H1 (cell line): ENCODE measurements around the gene SERINC5. TPM values are rescaled to one million over a fixed set of nuclear protein-coding genes. Genes with fewer than 3 reads are reported as not detected.

ENCODE experiments used
- CEBPB ChIP-seq: IDR thresholded peaks from 2 replicates; pipeline ENCODE4 v1.6.1; 2012; ENCODE audit warnings: low read depth, low read length
- CHD1 ChIP-seq: IDR thresholded peaks from 2 replicates; pipeline ENCODE4 v1.6.1; 2012; ENCODE audit warnings: low read depth, low read length, improper control_type of control experiment
- CHD2 ChIP-seq: IDR thresholded peaks from 2 replicates; pipeline ENCODE4 v1.6.1; 2012; ENCODE audit warnings: low read length, improper control_type of control experiment
- CTCF ChIP-seq, 3 experiments: IDR thresholded peaks; 1 replicate in 2 of 3; 2 replicates in 1 of 3; pipeline versions ENCODE4 v1.5.1 to v1.6.1; 2011; ENCODE audit warnings: low read length in 3 of 3, mild to moderate bottlenecking in 3 of 3, inconsistent platforms in 2 of 3, low read depth in 1 of 3, moderate library complexity in 1 of 3; ENCODE audit not compliant: insufficient read depth in 1 of 3; ENCODE audit errors: control extremely low read depth in 1 of 3
- PHF8 ChIP-seq: fragments of 200-600 bp; sonication (generic); conservative IDR thresholded peaks from 2 replicates; pipeline ENCODE4 v1.7.1; 2012; ENCODE audit warnings: low read depth, mild to moderate bottlenecking, inconsistent platforms, low read length, moderate library complexity
- RNF2 ChIP-seq: fragments of 200-900, 300-1000 bp; sonication (generic); IDR thresholded peaks from 2 replicates; pipeline ENCODE4 v1.7.1; 2016; ENCODE audit warnings: borderline replicate concordance, low read depth, mild to moderate bottlenecking, antibody characterized with exemption, low read length; ENCODE audit not compliant: poor library complexity, severe bottlenecking; ENCODE audit errors: missing control alignments
- RXRA ChIP-seq: IDR thresholded peaks from 2 replicates; pipeline ENCODE4 v1.6.1; 2011; ENCODE audit warnings: low read depth, mild to moderate bottlenecking, low read length, moderate library complexity; ENCODE audit not compliant: insufficient read depth
- polyA plus RNA-seq, 7 experiments: library from polyadenylated mRNA; depleted of rRNA in 3 of 7; stranded (reverse) in 5 of 7; unstranded in 2 of 7; fragments of >200 nt in 5 of 7; fragments of 200-250 nt in 2 of 7; gene quantifications; 1 replicate in 5 of 7; 2 replicates in 1 of 7; 4 replicates in 1 of 7; pipeline versions ENCODE4 v1.2.1 to v1.2.3, GENCODE V29; 2011 to 2013; ENCODE audit warnings: missing spikeins in 2 of 7, mixed read lengths in 2 of 7
- total RNA-seq: library from RNA; stranded (reverse); fragmentation: NEBNext Ultra II Directional; extraction: Animal tissue kit (Norgen Biotek cat#: 25700); gene quantifications from 2 replicates; pipeline ENCODE4 v1.2.1, GENCODE V29; 2021

Gene SERINC5
- total and polyA plus RNA-seq, 2 of the 8 experiments (the other 6 are each of a cell fraction or from before 2014, with no cell fraction given), result 32.2 to 149 TPM

GRCh38 chr5:80193401-80193800 lies 62.4 kb downstream of the SERINC5 start (continued):
- TF ChIP-seq CTCF (IDR thresholded peaks at IDR 0.05; ENCODE audit: control extremely low read depth in 1 of 3, insufficient read depth in 1 of 3, low read depth in 1 of 3, low read length in 3 of 3) (no peak), PHF8 (no peak), RNF2 (no peak), CEBPB (no peak), CHD1 (no peak), RXRA (no peak), CHD2 (no peak)
